ENCODE measurements around the gene ABHD15.

The ABHD15 gene

GRCh38 chr17:29594519-29595090 lies 27.8 kb upstream of the ABHD15 start:
- no peak for DNase-seq

GRCh38 chr17:29593591-29594518 lies 27.0 kb upstream of the ABHD15 start:
- no peak for DNase-seq

GRCh38 chr17:29592850-29593551 lies 26.2 kb upstream of the ABHD15 start, which contains the start of gene ANKRD13B:
ANKRD13B (plus strand) TSS chr17:29593132; CDS start chr17:29593622, 490 bp downstream.
- peak; percentile 39 for DNase-seq

GRCh38 chr17:29591737-29592608 lies 25.1 kb upstream of the ABHD15 start:
- peak; percentile 81 for DNase-seq

GRCh38 chr17:29591146-29591736 lies 24.4 kb upstream of the ABHD15 start:
- no peak for DNase-seq

- no peak for DNase-seq
Measured at GRCh38 chr17:29590411-29591145, 23.7 kb upstream of the ABHD15 start.

GRCh38 chr17:29589524-29590410 lies 22.9 kb upstream of the ABHD15 start, which contains the start of gene GIT1:
GIT1 (minus strand) TSS chr17:29589648; CDS start chr17:29589378, 270 bp downstream.
- peak; percentile 88 for DNase-seq

- peak; percentile 59 for DNase-seq
Measured at GRCh38 chr17:29588562-29589411, 21.9 kb upstream of the ABHD15 start.

GRCh38 chr17:29588017-29588561 lies 21.3 kb upstream of the ABHD15 start:
- no peak for DNase-seq

- DNase-seq: no peak
Measured at GRCh38 chr17:29587591-29587990, 20.8 kb upstream of the ABHD15 start.

- DNase-seq: no peak
Measured at GRCh38 chr17:29586676-29587469, 20.0 kb upstream of the ABHD15 start.

GRCh38 chr17:29585080-29585751 lies 18.4 kb upstream of the ABHD15 start:
- DNase-seq: peak; percentile 52

GRCh38 chr17:29584452-29585079 lies 17.7 kb upstream of the ABHD15 start:
- DNase-seq: no peak

- DNase-seq: no peak
Measured at GRCh38 chr17:29583324-29584248, 16.7 kb upstream of the ABHD15 start.

GRCh38 chr17:29582772-29583171 lies 15.9 kb upstream of the ABHD15 start:
- no peak for DNase-seq

Measured in CD4-positive, alpha-beta T cell treated with Interleukin-12 subunit alpha and Interleukin-12 subunit beta, for 1 hour (primary cell).